GM11168 (cell line): Measurements from ENCODE around the gene RET.

ENCODE experiments used
- in situ Hi-C: fragments of 300-500 bp; cut with MboI; formaldehyde crosslinking; loops from one replicate; pipeline ENCODE4 v1.12.0; 2022; ENCODE audit warnings: low sequenced_read_pairs; ENCODE audit not compliant: unreplicated experiment

Gene RET

GRCh38 chr10:43043773-43044447 is 33.0 kb upstream of the RET start:
- in situ Hi-C loops: no loop called here

- in situ Hi-C loops: no loop called here
Measured at GRCh38 chr10:43044448-43044921, 32.4 kb upstream of the RET start.

GRCh38 chr10:43044961-43045621 is 31.8 kb upstream of the RET start:
- in situ Hi-C loops: no loop called here

- in situ Hi-C loops: no loop called here
Measured at GRCh38 chr10:43045631-43046287, 31.1 kb upstream of the RET start.

GRCh38 chr10:43046288-43046991 is 30.4 kb upstream of the RET start:
- in situ Hi-C loops: no loop called here

- in situ Hi-C loops: no loop called here
Measured at GRCh38 chr10:43047288-43047970, 29.4 kb upstream of the RET start.

GRCh38 chr10:43048301-43049051 is 28.4 kb upstream of the RET start:
- in situ Hi-C loops: no loop called here

GRCh38 chr10:43049081-43049551 is 27.8 kb upstream of the RET start:
- in situ Hi-C loops: no loop called here

- in situ Hi-C loops: no loop called here
Measured at GRCh38 chr10:43050011-43050410, 26.9 kb upstream of the RET start.

GRCh38 chr10:43053825-43054224 is 23.0 kb upstream of the RET start:
- in situ Hi-C loops: no loop called here

GRCh38 chr10:43054593-43054992 is 22.3 kb upstream of the RET start:
- in situ Hi-C loops: no loop called here

- in situ Hi-C loops: no loop called here
Measured at GRCh38 chr10:43055217-43055616, 21.7 kb upstream of the RET start.

- in situ Hi-C loops: no loop called here
Measured at GRCh38 chr10:43055991-43056567, 20.8 kb upstream of the RET start.

GRCh38 chr10:43056568-43057011 is 20.3 kb upstream of the RET start:
- in situ Hi-C loops: no loop called here

GRCh38 chr10:43057231-43057711 is 19.6 kb upstream of the RET start:
- in situ Hi-C loops: no loop called here

- in situ Hi-C loops: no loop called here
Measured at GRCh38 chr10:43057831-43058340, 19.0 kb upstream of the RET start.

GRCh38 chr10:43058716-43059335 is 18.0 kb upstream of the RET start:
- in situ Hi-C loops: no loop called here

- in situ Hi-C loops: no loop called here
Measured at GRCh38 chr10:43059336-43059720, 17.5 kb upstream of the RET start.
